Stimulated activated CD8-positive, alpha-beta memory T cell treated with anti-CD3 and anti-CD28 coated beads, Interleukin-15, amount 100 ng/mL, for 48 hours (primary cell): ENCODE results near the gene PPP2R2D.

ENCODE experiments used
- DNase-seq, 2 donors: peaks; one replicate each; pipeline ENCODE4 v3.0.0-alpha.2; 2020; ENCODE audit warnings: low read depth in 2 of 2

The PPP2R2D gene

GRCh38 chr10:131889755-131890154 lies 11.1 kb upstream of the PPP2R2D start:
- DNase-seq, result no peak

GRCh38 chr10:131890276-131891195 lies 10.3 kb upstream of the PPP2R2D start:
- no peak for DNase-seq

- DNase-seq, result no peak
Observed at GRCh38 chr10:131891196-131891928, 9.4 kb upstream of the PPP2R2D start.

- DNase-seq, result no peak
Observed at GRCh38 chr10:131891929-131892805, 8.6 kb upstream of the PPP2R2D start.

GRCh38 chr10:131892806-131893675 lies 7.8 kb upstream of the PPP2R2D start:
- no peak for DNase-seq

GRCh38 chr10:131895116-131895515 lies 5.7 kb upstream of the PPP2R2D start:
- no peak for DNase-seq

- DNase-seq, result no peak
Observed at GRCh38 chr10:131896403-131896802, 4.4 kb upstream of the PPP2R2D start.

- no peak for DNase-seq
Observed at GRCh38 chr10:131897297-131897899, 3.4 kb upstream of the PPP2R2D start.

GRCh38 chr10:131898061-131898460 lies 2.7 kb upstream of the PPP2R2D start:
- DNase-seq, result no peak

- DNase-seq, result no peak
Observed at GRCh38 chr10:131898713-131899112, 2.1 kb upstream of the PPP2R2D start.

GRCh38 chr10:131899116-131899690 lies 1.6 kb upstream of the PPP2R2D start:
- no peak for DNase-seq

- DNase-seq, result no peak
Observed at GRCh38 chr10:131899695-131900349, 986 bp upstream of the PPP2R2D start.

- DNase-seq, result no peak
Observed at GRCh38 chr10:131901181-131901829, 497 bp downstream of the PPP2R2D start.

- DNase-seq, result no peak
Observed at GRCh38 chr10:131902211-131902610, 1.4 kb downstream of the PPP2R2D start.

- DNase-seq, result no peak
Observed at GRCh38 chr10:131902691-131903090, 1.9 kb downstream of the PPP2R2D start.

GRCh38 chr10:131905267-131905571 lies 4.4 kb downstream of the PPP2R2D start:
- DNase-seq, result no peak

GRCh38 chr10:131905603-131906268 lies 4.9 kb downstream of the PPP2R2D start:
- DNase-seq, result no peak

GRCh38 chr10:131906269-131906639 lies 5.4 kb downstream of the PPP2R2D start:
- no peak for DNase-seq

- DNase-seq, result no peak
Observed at GRCh38 chr10:131907679-131908078, 6.9 kb downstream of the PPP2R2D start.
